ENCODE results near the gene TTC4.

The TTC4 gene

GRCh38 chr1:54715493-54716298 is at the start of gene TTC4:
TSS of gene TTC4 (plus strand) at chr1:54715861. CDS start at chr1:54715909, 48 bp downstream.
- FAIRE-seq (no peak), DNase-seq (ENCODE audit: insufficient read length, low spot score) (peak; percentile 62)
- TF ChIP-seq CTCF (IDR thresholded peaks at IDR 0.05; ENCODE audit: insufficient read depth, missing control alignments), result no peak

- TF ChIP-seq CTCF (IDR thresholded peaks at IDR 0.05; ENCODE audit: insufficient read depth, missing control alignments), result no peak
- FAIRE-seq, result no peak
- DNase-seq (ENCODE audit: insufficient read length, low spot score), result no peak
Measured at GRCh38 chr1:54666333-54666732, 49.3 kb upstream of the TTC4 start.

GRCh38 chr1:54667797-54668196 is 47.9 kb upstream of the TTC4 start:
- TF ChIP-seq CTCF (IDR thresholded peaks at IDR 0.05; ENCODE audit: insufficient read depth, missing control alignments), result no peak
- no peak for DNase-seq (ENCODE audit: insufficient read length, low spot score)
- FAIRE-seq, result no peak

- DNase-seq (ENCODE audit: insufficient read length, low spot score), result no peak
- FAIRE-seq, result no peak
- no peak for TF ChIP-seq CTCF (IDR thresholded peaks at IDR 0.05; ENCODE audit: insufficient read depth, missing control alignments)
Measured at GRCh38 chr1:54668567-54668966, 47.1 kb upstream of the TTC4 start.

- DNase-seq (ENCODE audit: insufficient read length, low spot score), result no peak
- FAIRE-seq, result no peak
- TF ChIP-seq CTCF (IDR thresholded peaks at IDR 0.05; ENCODE audit: insufficient read depth, missing control alignments), result peak; percentile 81
Measured at GRCh38 chr1:54671985-54672608, 43.6 kb upstream of the TTC4 start.

- DNase-seq (ENCODE audit: insufficient read length, low spot score), result no peak
- FAIRE-seq, result no peak
- no peak for TF ChIP-seq CTCF (IDR thresholded peaks at IDR 0.05; ENCODE audit: insufficient read depth, missing control alignments)
Measured at GRCh38 chr1:54678776-54679643, 36.7 kb upstream of the TTC4 start.

Data from D721Med (cell line).